WERI-Rb-1 (cell line): ENCODE data around the gene PTTG2.
"Not testable (repeated sequence)": the region's sequence is repeated elsewhere in the genome, so short reads cannot be mapped to it uniquely, and the experiment has no call there.

Experiments
- DNase-seq: peaks from one replicate; pipeline ENCODE4 v3.0.0-alpha.2; 2020
- H3K27ac ChIP-seq: fragments of 250-450 bp; sonication (Bioruptor Pico); 2 replicates; pipeline ENCODE4 v1.5.1; 2020; ENCODE audit warnings: mild to moderate bottlenecking, moderate library complexity
- H3K27me3 ChIP-seq: fragments of 250-450 bp; sonication (Bioruptor Pico); 2 replicates; pipeline ENCODE4 v1.5.1; 2021; ENCODE audit warnings: mild to moderate bottlenecking, low read depth, moderate library complexity; ENCODE audit not compliant: insufficient read depth, severe bottlenecking
- H3K36me3 ChIP-seq: fragments of 250-450 bp; sonication (Bioruptor Pico); 2 replicates; pipeline ENCODE4 v1.5.1; 2020; ENCODE audit warnings: mild to moderate bottlenecking, moderate library complexity
- H3K4me3 ChIP-seq: 2 replicates; pipeline ENCODE4 v1.5.1; 2011; ENCODE audit warnings: low read depth, mild to moderate bottlenecking, control low read depth, low read length
- H3K9me3 ChIP-seq: fragments of 250-450 bp; sonication (Bioruptor Pico); 2 replicates; pipeline ENCODE4 v1.5.1; 2021; ENCODE audit warnings: mild to moderate bottlenecking, moderate library complexity; ENCODE audit not compliant: severe bottlenecking
- TF ChIP-seq, protein P1 (sequence below): IDR thresholded peaks from 2 replicates; pipeline ENCODE4 v1.5.1; 2011; ENCODE audit warnings: low read depth, mild to moderate bottlenecking, control low read depth, inconsistent platforms, low read length

PTTG2 gene

DNA sequence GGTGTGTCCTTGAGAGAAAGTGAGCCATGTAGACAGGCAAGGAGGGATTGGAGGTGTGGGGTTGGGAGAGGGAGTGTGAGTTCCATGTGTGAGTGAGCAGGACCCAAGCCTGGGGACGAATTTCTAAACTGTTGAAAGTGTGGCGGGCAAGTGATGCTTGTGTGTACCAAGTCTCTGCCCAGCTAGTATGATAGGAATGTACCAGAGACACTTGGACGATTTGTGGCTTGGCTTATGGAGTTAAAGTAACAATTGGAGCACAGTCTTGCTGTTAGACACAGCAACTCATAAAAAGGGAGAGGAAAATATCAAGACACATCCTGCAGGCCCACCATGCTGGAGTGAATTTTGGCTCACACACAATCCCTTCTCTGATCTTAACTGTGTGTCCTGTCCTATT, 8.5 kb downstream of the PTTG2 start:
- Histone ChIP-seq H3K9me3 (no peaks in the 10 kb centered on the region), H3K27me3 (no peaks in the 10 kb centered on the region), H3K4me3 (no peak overlapping the region), H3K36me3 (no peaks in the 10 kb centered on the region), H3K27ac (no peak overlapping the region)
- TF ChIP-seq, protein P1, sequence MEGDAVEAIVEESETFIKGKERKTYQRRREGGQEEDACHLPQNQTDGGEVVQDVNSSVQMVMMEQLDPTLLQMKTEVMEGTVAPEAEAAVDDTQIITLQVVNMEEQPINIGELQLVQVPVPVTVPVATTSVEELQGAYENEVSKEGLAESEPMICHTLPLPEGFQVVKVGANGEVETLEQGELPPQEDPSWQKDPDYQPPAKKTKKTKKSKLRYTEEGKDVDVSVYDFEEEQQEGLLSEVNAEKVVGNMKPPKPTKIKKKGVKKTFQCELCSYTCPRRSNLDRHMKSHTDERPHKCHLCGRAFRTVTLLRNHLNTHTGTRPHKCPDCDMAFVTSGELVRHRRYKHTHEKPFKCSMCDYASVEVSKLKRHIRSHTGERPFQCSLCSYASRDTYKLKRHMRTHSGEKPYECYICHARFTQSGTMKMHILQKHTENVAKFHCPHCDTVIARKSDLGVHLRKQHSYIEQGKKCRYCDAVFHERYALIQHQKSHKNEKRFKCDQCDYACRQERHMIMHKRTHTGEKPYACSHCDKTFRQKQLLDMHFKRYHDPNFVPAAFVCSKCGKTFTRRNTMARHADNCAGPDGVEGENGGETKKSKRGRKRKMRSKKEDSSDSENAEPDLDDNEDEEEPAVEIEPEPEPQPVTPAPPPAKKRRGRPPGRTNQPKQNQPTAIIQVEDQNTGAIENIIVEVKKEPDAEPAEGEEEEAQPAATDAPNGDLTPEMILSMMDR: no peak
- DNase-seq: no peak

DNA sequence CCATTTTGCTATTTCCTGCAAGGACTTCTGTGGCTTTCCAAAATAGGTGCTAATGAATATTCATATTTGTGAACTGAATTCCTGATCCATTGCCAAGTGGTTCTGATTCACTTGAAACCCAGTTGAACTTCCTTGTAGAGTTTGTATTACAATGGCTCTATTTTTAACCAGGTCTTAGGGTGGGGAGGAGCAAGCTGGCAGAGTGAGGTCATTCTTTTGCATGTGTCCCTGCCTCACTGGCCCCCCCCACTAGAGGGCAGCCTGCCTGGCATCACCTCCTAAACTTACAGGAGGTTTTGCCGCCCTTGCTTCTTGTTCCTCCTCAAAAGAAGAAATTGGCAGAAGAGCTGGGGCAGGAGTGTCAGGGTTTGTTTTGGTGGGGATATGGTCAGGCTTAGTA, 10.5 kb downstream of the PTTG2 start:
- DNase-seq: peak; percentile 60
- Histone ChIP-seq H3K4me3 (no peak overlapping the region), H3K9me3 (no peaks in the 10 kb centered on the region), H3K27ac (no peak overlapping the region), H3K27me3 (no peaks in the 10 kb centered on the region), H3K36me3 (no peaks in the 10 kb centered on the region)
- TF ChIP-seq, protein P1: peak; percentile 71

DNA sequence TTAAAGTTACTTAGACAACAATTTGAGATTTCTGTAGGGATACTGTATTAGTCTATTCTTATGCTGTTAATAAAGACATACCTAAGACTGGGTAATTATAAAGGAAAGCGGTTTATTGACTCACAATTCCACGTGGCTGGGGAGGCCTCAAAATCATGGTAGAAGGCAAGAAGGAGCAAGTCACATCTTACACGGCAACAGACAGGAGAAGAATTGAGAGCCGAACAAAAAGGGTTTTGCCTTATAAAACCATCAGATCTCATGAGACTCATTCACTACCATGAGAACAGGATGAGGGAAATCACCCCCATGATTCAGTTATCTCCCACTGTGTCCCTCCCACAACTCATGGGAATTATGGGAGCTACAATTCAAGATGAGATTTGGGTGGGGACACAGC, 11.0 kb downstream of the PTTG2 start:
- Histone ChIP-seq H3K36me3 (no peaks in the 10 kb centered on the region), H3K27me3 (no peaks in the 10 kb centered on the region), H3K27ac (no peak overlapping the region), H3K9me3 (no peaks in the 10 kb centered on the region), H3K4me3 (no peak overlapping the region)
- TF ChIP-seq, protein P1: no peak
- DNase-seq: no peak

DNA sequence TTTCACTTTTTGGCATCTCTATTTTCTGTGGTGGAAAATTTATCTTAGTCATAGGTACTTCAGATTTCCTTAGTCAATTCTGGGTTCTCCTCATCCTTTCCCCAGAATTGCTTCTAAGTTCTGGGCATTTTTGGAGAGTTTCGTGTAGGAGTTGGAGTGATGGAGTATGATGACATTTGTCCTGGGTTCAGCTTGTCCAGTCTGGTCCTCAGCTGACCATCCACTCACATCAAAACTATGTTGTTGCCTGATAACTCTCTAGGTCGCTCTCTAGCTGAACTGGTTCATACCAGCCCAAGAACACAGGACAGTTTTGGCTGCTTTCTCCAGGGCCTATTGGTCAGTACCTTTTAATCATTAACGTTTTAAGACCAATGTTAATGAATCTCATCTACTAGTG, 13.2 kb downstream of the PTTG2 start:
- Histone ChIP-seq H3K9me3 (no peaks in the 10 kb centered on the region), H3K36me3 (0 out of 2 replicates have a peak, but pooled peaks cover 3% of the 10 kb centered on the region), H3K27me3 (no peaks in the 10 kb centered on the region), H3K27ac (no peak overlapping the region), H3K4me3 (no peak overlapping the region)
- TF ChIP-seq, protein P1: no peak
- DNase-seq: no peak

DNA sequence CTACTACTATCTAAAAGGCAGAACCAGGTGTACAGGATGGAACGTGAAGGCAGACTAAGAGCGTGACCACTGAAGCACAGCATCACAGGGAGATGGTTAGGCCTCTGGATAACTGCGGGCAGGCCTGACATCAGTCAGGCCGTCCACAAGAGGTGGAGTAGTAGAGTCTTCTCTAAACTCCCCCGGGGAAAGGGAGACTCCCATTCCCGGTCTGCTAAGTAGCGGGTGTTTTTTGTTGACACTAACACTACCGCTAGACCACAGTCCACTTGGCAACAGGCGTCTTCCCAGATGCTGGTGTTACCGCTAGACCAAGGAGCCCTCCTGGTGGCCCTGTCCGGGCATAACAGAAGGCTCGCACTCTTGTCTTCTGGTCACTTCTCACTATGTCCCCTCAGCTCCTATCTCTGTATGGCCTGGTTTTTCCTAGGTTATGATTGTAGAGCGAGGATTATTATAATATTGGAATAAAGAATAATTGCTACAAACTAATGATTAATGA, 15.2 kb downstream of the PTTG2 start:
- not testable (repeated sequence) for H3K36me3 ChIP-seq, H3K4me3 ChIP-seq, H3K27me3 ChIP-seq, H3K9me3 ChIP-seq, H3K27ac ChIP-seq
- peak; percentile 38 for DNase-seq
- TF ChIP-seq, protein P1: peak; percentile 2; the same call in 1 of the 2 replicates

DNA sequence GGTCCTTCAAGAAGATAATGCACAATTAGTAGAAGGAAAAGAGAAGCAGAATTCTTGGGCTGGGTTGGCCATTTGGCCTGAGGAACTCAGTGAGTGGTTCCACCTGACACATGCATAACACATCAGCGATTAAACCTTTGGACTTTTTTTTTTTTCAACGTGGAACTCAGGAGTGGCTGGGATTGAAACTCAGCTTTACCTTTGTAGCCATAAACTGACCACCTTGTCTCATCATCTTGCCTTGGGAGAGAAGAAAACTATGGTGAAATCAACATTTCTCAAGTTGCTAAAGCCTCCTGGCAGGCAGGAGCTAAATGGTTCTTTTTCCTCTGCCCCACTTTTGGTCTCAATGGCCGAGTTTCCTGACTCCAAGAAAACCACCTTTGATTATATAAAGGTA, 16.3 kb downstream of the PTTG2 start:
- Histone ChIP-seq H3K36me3 (0 out of 2 replicates have a peak, but pooled peaks cover 3% of the 10 kb centered on the region), H3K27me3 (no peaks in the 10 kb centered on the region), H3K27ac (peak overlapping the region; percentile 75), H3K4me3 (peak overlapping the region; percentile 53), H3K9me3 (no peaks in the 10 kb centered on the region)
- DNase-seq: no peak
- TF ChIP-seq, protein P1: no peak
